NB4 (cell line): ENCODE results near the gene DENND2D.

Experiments used
- CTCF ChIP-seq: IDR thresholded peaks from one replicate; pipeline ENCODE4 v1.5.1; 2012; ENCODE audit warnings: low read depth, low read length
- MYC ChIP-seq: IDR thresholded peaks from 2 replicates; pipeline ENCODE4 v1.6.1; 2011; ENCODE audit warnings: low read depth, low read length

- TF ChIP-seq CTCF (no peak), MYC (no peak)
These were observed 42.5 kb upstream of the DENND2D start for GRCh38 chr1:111242805-111243523.
